ENCODE data around the gene VIPR2.

VIPR2 gene

DNA sequence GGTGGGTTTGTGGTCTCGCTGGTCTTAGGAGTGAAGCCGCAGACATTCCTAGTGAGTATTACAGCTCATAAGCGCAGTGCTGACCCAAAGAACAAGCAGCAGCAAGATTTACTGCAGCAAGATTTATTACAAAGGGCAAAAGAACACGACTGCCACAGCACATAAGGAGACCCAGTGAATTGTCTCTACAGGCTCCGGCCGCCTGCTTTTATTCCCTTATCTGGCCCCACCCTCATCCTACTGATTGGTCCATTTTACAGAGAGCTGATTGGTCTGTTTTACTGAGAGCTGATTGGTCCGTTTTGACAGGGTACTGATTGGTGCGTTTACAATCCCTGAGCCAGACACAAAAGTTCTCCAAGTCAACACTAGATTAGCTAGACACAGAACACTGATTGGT is 82.1 kb downstream of the VIPR2 start:
- no peak overlapping the region for H3K4me2 ChIP-seq
- TF ChIP-seq, protein P1, sequence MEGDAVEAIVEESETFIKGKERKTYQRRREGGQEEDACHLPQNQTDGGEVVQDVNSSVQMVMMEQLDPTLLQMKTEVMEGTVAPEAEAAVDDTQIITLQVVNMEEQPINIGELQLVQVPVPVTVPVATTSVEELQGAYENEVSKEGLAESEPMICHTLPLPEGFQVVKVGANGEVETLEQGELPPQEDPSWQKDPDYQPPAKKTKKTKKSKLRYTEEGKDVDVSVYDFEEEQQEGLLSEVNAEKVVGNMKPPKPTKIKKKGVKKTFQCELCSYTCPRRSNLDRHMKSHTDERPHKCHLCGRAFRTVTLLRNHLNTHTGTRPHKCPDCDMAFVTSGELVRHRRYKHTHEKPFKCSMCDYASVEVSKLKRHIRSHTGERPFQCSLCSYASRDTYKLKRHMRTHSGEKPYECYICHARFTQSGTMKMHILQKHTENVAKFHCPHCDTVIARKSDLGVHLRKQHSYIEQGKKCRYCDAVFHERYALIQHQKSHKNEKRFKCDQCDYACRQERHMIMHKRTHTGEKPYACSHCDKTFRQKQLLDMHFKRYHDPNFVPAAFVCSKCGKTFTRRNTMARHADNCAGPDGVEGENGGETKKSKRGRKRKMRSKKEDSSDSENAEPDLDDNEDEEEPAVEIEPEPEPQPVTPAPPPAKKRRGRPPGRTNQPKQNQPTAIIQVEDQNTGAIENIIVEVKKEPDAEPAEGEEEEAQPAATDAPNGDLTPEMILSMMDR (conservative IDR thresholded peaks at IDR 0.05; ENCODE audit: low read depth, low read length): no peak
- no peak overlapping the region for H2AFZ ChIP-seq (ENCODE audit: low read depth)
- no peaks in the 10 kb centered on the region for H3K27me3 ChIP-seq (ENCODE audit: insufficient read depth, low read depth)
- no peak overlapping the region for H3K9ac ChIP-seq
- H3K4me1 ChIP-seq (ENCODE audit: low read depth, poor library complexity, severe bottlenecking): no peaks in the 10 kb centered on the region
- no peak overlapping the region for H3K4me3 ChIP-seq (IDR thresholded peaks at IDR 0.05; ENCODE audit: insufficient read depth, low read depth, low read length)
- no peaks in the 10 kb centered on the region for H3K36me3 ChIP-seq (ENCODE audit: insufficient read depth)
- no peak overlapping the region for H3K27ac ChIP-seq
- H3K79me2 ChIP-seq (ENCODE audit: insufficient read depth, low read depth): no peaks in the 10 kb centered on the region
- no peaks in the 10 kb centered on the region for H4K20me1 ChIP-seq (ENCODE audit: insufficient read depth)

- no peaks in the 10 kb centered on the region for H3K27me3 ChIP-seq (ENCODE audit: insufficient read depth, low read depth)
- TF ChIP-seq, protein P1 (conservative IDR thresholded peaks at IDR 0.05; ENCODE audit: low read depth, low read length): no peak
- no peak overlapping the region for H2AFZ ChIP-seq (ENCODE audit: low read depth)
- H3K36me3 ChIP-seq (ENCODE audit: insufficient read depth): no peaks in the 10 kb centered on the region
- H3K9ac ChIP-seq: no peak overlapping the region
- H3K79me2 ChIP-seq (ENCODE audit: insufficient read depth, low read depth): no peaks in the 10 kb centered on the region
- no peak overlapping the region for H3K27ac ChIP-seq
- no peak overlapping the region for H3K4me2 ChIP-seq
- H3K4me3 ChIP-seq (IDR thresholded peaks at IDR 0.05; ENCODE audit: insufficient read depth, low read depth, low read length): no peak overlapping the region
- H3K4me1 ChIP-seq (ENCODE audit: low read depth, poor library complexity, severe bottlenecking): no peaks in the 10 kb centered on the region
- no peaks in the 10 kb centered on the region for H4K20me1 ChIP-seq (ENCODE audit: insufficient read depth)
These were observed 82.9 kb downstream of the VIPR2 start for GRCh38 chr7:159061674-159062212.

- no peak overlapping the region for H3K9ac ChIP-seq
- H3K36me3 ChIP-seq (ENCODE audit: insufficient read depth): no peaks in the 10 kb centered on the region
- H3K27ac ChIP-seq: no peak overlapping the region
- TF ChIP-seq, protein P1 (conservative IDR thresholded peaks at IDR 0.05; ENCODE audit: low read depth, low read length): no peak
- H3K4me2 ChIP-seq: no peak overlapping the region
- H3K4me3 ChIP-seq (IDR thresholded peaks at IDR 0.05; ENCODE audit: insufficient read depth, low read depth, low read length): no peak overlapping the region
- no peaks in the 10 kb centered on the region for H3K79me2 ChIP-seq (ENCODE audit: insufficient read depth, low read depth)
- H2AFZ ChIP-seq (ENCODE audit: low read depth): no peak overlapping the region
- no peaks in the 10 kb centered on the region for H3K27me3 ChIP-seq (ENCODE audit: insufficient read depth, low read depth)
- H4K20me1 ChIP-seq (ENCODE audit: insufficient read depth): no peaks in the 10 kb centered on the region
- no peaks in the 10 kb centered on the region for H3K4me1 ChIP-seq (ENCODE audit: low read depth, poor library complexity, severe bottlenecking)
These were observed 83.5 kb downstream of the VIPR2 start for GRCh38 chr7:159061209-159061608.

DNA sequence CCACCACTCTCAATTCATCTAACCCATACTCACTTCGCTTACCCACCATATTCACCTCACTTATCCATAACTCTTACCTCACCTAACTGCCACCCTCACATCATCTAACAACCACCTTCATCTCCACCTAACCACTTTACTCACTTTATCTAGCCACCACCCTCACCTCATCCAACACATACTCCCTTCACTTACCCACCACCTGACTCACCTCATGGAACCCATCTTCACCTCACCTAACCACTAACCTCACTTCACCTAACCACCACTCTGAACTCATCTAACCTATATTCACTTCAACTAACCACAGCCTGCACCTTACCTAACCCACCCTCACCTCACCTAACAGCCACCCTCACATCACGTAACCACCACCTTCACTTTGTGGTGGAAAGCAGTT is 84.2 kb downstream of the VIPR2 start:
- Histone ChIP-seq H3K36me3 (ENCODE audit: insufficient read depth) (no peaks in the 10 kb centered on the region), H3K27me3 (ENCODE audit: insufficient read depth, low read depth) (no peaks in the 10 kb centered on the region), H3K4me3 (IDR thresholded peaks at IDR 0.05; ENCODE audit: insufficient read depth, low read depth, low read length) (no peak overlapping the region), H3K27ac (no peak overlapping the region), H3K4me2 (no peak overlapping the region), H2AFZ (ENCODE audit: low read depth) (no peak overlapping the region), H3K9ac (no peak overlapping the region), H3K79me2 (ENCODE audit: insufficient read depth, low read depth) (no peaks in the 10 kb centered on the region), H4K20me1 (ENCODE audit: insufficient read depth) (no peaks in the 10 kb centered on the region), H3K4me1 (ENCODE audit: low read depth, poor library complexity, severe bottlenecking) (no peaks in the 10 kb centered on the region)
- TF ChIP-seq, protein P1 (conservative IDR thresholded peaks at IDR 0.05; ENCODE audit: low read depth, low read length): no peak

Measured in KMS-11 (cell line).